Measurements from ENCODE around the gene SLC25A29.
"Not testable (repeated sequence)": the region's sequence is repeated elsewhere in the genome, so short reads cannot be mapped to it uniquely, and the experiment has no call there.

SLC25A29 gene

GRCh38 chr14:100312110-100312876 is 6.0 kb upstream of the SLC25A29 start:
- DNase-seq (ENCODE audit: low spot score): not testable (repeated sequence)

GRCh38 chr14:100309028-100309737 is 2.9 kb upstream of the SLC25A29 start:
- DNase-seq (ENCODE audit: low spot score): no peak

GRCh38 chr14:100308427-100308792 is 2.2 kb upstream of the SLC25A29 start:
- DNase-seq (ENCODE audit: low spot score): not testable (repeated sequence)

DNA sequence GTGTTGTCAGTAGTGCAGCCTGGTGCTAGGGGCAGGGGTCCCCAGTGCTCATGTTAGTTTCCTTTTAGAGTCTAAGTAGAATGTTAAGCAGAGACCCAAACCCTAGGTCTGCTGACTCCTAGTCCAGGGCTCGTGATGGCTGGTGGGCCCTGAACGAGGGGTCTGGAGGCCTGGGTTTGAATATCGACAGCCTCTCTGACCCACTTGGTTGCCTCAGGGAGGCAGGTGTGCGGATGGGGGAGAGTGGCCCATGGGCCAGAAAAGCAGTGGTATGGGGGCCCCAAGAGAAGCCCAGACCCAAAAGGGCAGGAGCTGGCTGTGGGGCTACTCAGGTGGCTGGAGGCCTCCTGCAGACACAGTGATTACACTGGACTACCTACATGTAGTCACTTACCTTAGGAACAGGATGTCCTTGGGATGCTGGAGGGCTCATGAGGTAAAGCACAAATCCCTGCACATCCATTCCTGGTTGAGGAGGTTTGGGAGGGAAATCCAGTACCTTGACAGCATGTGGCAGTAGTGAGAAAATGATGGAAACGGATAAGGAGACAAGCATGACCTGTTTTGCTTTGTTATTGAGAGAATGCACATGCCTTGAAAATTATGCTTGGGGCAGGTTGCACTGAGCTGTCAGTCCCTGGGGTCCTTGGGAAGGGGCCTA is 1.7 kb upstream of the SLC25A29 start:
- DNase-seq (ENCODE audit: low spot score): no peak

DNA sequence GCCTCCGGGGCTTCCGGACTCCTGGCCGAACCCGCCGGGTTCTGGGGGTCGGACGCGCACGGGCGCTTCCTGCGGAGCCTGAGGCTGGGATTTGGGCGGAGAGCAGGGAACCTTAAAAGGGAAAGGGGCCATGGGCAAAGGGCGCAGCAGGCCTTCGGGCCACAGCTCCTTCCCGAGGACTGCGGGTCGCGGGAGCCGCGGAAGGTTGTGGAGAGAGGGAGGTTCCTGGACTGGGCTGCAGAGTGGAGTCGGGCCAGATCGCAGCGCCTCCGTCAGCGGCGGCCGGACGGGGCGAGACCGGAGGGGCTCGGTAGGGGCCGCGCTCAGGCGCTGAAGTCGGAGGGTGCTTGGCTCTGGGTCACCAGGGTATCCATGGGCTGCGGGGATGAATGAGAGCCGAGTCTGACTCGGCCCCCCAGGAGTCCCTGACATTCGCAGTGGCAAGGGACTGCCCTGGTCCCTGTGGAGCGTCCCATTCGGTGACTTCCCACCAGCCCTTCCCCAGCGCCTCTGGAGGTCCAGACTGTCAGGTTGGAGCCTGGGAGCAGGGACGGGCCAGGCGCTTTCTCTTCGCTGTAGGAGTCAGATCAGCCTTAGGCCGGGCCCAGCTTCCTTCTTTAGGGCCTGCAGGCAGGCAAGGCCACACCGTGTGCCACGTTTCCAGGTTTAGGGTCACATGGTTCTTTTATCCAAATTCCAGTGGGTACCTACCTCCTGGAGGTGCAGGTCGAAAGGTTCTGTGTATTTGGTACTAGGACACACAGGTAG is 938 bp upstream of the SLC25A29 start:
- peak; percentile 22 for DNase-seq (ENCODE audit: low spot score)

- peak; percentile 21 for DNase-seq (ENCODE audit: low spot score)
Measured at GRCh38 chr14:100305324-100306100, 732 bp downstream of the SLC25A29 start.

- DNase-seq (ENCODE audit: low spot score): peak; percentile 34
Measured at GRCh38 chr14:100304825-100305323, 1.4 kb downstream of the SLC25A29 start.

GRCh38 chr14:100303925-100304324 is 2.3 kb downstream of the SLC25A29 start:
- no peak for DNase-seq (ENCODE audit: low spot score)

DNA sequence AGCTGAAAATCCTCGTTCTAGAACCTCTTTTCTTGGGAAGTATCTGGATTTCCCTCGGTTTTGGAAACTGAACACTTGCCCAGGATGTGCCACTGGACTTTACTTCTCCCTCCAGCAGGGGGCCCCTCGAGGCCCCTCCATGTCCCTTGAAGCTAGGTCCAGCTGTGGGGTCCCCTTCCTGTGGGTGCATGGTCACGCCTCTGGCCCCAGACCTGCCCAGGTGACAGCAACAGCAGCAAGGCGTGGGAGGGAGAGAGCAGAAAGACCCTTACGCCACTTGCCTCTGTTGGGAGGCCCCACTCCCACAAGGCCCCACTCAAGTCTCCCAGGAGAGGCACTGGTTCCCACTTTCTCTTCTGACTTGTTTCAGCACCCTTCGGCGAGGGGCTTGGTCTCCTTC is 3.1 kb downstream of the SLC25A29 start:
- DNase-seq (ENCODE audit: low spot score): peak; percentile 32

DNA sequence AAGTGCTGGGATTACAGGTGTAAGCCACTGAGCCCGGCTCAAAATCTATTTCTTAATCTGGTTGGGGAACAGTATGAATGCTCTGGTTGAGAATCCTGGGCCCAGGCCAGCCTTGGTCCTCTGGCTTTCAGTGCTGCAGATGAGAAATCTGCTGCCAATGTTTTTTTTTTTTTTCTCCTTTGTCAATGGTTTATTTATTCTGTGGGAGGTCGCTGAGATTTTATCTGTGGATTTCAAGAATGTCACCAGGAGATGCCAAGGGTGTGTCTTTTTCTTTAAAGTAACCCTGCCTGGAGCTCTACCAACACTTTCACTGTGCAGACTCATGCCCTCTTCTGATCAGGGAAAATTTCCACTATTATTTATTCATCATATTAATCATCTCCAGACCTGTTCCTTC is 3.6 kb downstream of the SLC25A29 start:
- no peak for DNase-seq (ENCODE audit: low spot score)

DNA sequence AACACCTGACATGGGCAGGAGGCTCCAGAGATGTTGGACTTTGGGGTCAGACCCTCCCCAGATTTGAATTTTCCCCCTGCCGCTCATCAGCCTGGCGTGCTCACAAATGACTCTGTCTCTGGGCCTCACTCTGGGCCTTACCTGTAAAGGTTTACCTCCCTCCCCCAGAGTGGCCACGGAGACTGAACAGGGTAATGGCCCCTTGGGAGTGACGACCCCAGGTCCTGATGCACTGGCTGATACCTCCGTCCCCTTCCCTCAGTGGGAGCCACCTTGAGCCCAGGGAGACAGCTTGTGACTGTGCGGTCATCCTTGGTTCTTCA is 7.0 kb downstream of the SLC25A29 start:
- no peak for DNase-seq (ENCODE audit: low spot score)

- no peak for DNase-seq (ENCODE audit: low spot score)
Measured at GRCh38 chr14:100298551-100299237, 7.5 kb downstream of the SLC25A29 start.

DNA sequence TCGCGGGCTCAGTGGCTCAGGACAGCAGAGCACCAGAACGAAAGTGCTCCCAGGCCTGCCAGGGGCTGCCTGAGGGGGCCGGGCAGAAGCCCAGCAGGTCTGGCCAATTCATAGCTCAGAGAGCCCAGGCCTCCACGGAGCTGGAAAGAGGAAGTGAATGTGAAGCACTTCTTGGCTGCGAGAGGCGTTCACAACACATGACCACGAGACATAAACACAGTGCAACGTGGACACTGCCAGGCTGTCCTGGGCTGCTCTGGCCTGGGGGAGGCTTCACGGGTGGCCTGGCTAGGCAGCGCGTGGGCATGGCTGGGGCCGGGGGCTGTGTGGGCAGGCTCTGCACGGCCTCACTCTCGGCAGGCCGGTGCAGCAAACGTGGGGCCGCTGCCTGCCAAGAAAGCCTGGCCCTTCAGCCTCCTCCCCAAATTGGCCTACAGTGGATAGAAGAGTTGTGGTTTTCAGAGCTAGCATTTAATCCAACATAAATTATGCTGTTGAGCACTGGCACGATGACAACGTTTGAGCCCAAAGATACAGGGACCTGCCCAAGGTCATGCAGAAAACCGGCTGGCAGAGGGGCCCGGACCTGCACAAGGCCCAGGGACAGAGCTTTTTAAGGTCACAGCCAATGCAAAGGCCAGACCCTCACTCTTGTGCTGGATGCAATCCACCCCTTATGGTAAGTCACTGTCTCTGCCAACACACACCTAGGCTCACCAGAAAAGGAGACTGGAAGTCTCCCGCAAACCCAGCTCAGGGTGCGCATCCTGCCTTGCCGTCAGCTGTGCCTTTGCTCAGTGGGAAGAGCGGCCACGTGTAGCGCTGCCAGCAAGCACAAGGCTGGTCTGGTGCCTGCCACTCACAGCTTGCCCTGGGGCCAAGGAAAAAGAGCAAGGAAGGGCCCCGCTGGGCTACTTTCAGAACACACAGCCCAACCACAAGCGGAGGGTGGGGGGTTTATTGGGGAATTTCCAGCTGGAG is 8.6 kb downstream of the SLC25A29 start:
- DNase-seq (ENCODE audit: low spot score): no peak

DNA sequence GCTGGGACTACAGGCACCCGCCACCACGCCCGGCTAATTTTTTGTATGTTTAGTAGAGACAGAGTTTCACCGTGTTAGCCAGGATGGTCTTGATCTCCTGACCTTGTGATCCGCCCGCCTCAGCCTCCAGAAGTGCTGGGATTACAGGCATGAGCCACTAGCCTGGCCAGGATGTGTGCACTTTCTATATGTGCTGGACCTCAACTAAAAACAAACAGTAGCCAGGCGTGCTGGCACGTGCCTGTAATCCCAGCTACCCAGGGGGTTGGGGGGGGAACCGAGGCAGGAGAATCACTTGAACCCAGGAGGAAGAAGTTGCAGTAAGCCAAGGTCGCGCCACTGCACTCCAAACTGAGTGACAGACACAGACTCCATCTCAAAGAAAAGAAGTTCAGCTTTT is 9.5 kb downstream of the SLC25A29 start:
- DNase-seq (ENCODE audit: low spot score): not testable (repeated sequence)

GRCh38 chr14:100296106-100296651 is 10.1 kb downstream of the SLC25A29 start:
- DNase-seq (ENCODE audit: low spot score): no peak

- DNase-seq (ENCODE audit: low spot score): no peak
Measured at GRCh38 chr14:100295376-100296105, 10.7 kb downstream of the SLC25A29 start.

GRCh38 chr14:100294963-100295330 is 11.3 kb downstream of the SLC25A29 start:
- no peak for DNase-seq (ENCODE audit: low spot score)

DNA sequence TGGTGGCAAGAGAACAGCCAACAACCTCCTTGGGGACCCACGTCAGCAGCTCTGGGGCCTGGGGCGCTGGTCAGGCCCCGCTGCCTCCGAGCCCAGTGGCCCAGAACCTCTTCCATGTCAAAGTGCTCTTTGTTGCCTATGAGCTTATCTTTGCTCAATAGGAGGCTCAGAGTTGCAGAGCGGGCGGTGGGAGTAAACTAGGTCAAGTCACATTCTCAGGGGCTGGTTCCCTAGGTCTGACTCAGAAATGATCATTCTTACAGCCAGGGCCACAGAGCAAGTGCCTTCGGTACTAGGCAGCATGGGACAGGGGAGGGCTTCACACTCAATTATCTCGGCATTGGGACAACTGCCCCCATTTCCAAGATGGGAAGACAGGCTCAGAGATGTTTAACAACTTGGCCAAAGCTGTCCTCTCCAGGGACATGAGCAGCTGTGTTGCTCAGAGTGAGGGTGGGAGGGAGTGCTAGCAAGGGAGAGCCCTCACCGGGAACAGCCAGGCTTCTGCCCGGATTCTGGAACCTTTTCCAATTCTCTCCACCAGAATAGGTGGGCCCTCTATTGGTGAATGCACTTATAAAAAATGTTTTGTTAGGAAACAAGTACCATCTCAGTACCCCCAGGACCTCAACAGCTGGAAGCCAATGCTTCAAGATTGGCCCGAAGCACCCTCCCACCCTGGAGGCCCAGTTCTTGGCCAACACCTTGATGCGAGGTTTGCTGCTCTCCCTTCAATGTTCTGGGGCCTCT is 11.9 kb downstream of the SLC25A29 start:
- DNase-seq (ENCODE audit: low spot score): no peak
